AG04449 (cell line): ENCODE results near the gene SRPRA.

Experiments
- CTCF ChIA-PET: fragments of 350-600 bp; formaldehyde crosslinking; extraction: SDS; loops from one replicate; lab custom pipeline; 2021; ENCODE audit warnings: antibody characterized with exemption; lab: Yijun Ruan, JAX
- POLR2A ChIA-PET: fragments of 400-600, 350-600 bp; formaldehyde crosslinking; extraction: SDS; loops from one replicate; lab custom pipeline; 2020; ENCODE audit warnings: antibody characterized with exemption, inconsistent platforms; lab: Yijun Ruan, JAX
- DNase-seq: peaks from one replicate; pipeline ENCODE4 v3.0.0-alpha.2; 2010; ENCODE audit warnings: low read depth, low spot score
- H3K4me3 ChIP-seq: 2 replicates; pipeline ENCODE4 v1.5.1; 2011; ENCODE audit warnings: low read depth, mild to moderate bottlenecking, control low read depth, low read length
- CTCF ChIP-seq: IDR thresholded peaks from one replicate; pipeline ENCODE4 v1.5.1; 2011; ENCODE audit warnings: mild to moderate bottlenecking, moderate library complexity, low read length, control low read depth, inconsistent platforms; ENCODE audit not compliant: insufficient read depth; ENCODE audit errors: missing control alignments

Gene SRPRA

GRCh38 chr11:126268708-126269579 lies at the start of gene SRPRA, which contains the start of gene FOXRED1:
SRPRA (minus strand) TSS chr11:126268895; CDS start chr11:126268804, 91 bp downstream.
FOXRED1 (plus strand) TSS chr11:126269154; CDS start chr11:126269207, 53 bp downstream.
- ChIA-PET POLR2A (interaction anchor here (1.3 kb wide), 1 partner anchor 13 kb away, joined by 5 read pairs; no protein-coding TSS in a partner anchor), CTCF (interaction anchor here (0.9 to 1.0 kb wide), 2 partner anchors 12 to 13 kb away, joined by 3 read pairs; no protein-coding TSS in a partner anchor)

GRCh38 chr11:126317756-126318573 lies 49.3 kb upstream of the SRPRA start:
- no peak for TF ChIP-seq CTCF
- ChIA-PET CTCF (interaction anchor here (1.0 to 2.8 kb wide), 7 partner anchors 8 to 169 kb away, joined by 3 to 33 read pairs (median 5); partner anchors contain the start of gene DCPS), POLR2A (interaction anchor here (0.5 to 2.8 kb wide), 11 partner anchors 7 to 163 kb away, joined by 3 to 16 read pairs (median 4); partner anchors contain the start of genes DCPS and ST3GAL4)
- peak; percentile 53 for DNase-seq
- peak overlapping the region; percentile 47 for H3K4me3 ChIP-seq

More at GRCh38 chr11:126268708-126269579, at the start of gene SRPRA, which contains the start of gene FOXRED1:
- peak within 1 kb of the TSS; percentile 98 for H3K4me3 ChIP-seq
- no peak for TF ChIP-seq CTCF
- peak; percentile 89 for DNase-seq

- no peak overlapping the region for H3K4me3 ChIP-seq
- ChIA-PET CTCF (interaction anchor here (2.8 kb wide), 1 partner anchor 163 kb away, joined by 20 read pairs; no protein-coding TSS in a partner anchor), POLR2A (interaction anchor here (0.5 to 2.8 kb wide), 7 partner anchors 13 to 115 kb away, joined by 3 to 16 read pairs (median 10); partner anchors contain the start of genes DCPS and ST3GAL4)
- DNase-seq: no peak
- TF ChIP-seq CTCF: no peak
Measured at GRCh38 chr11:126317432-126317755, 48.7 kb upstream of the SRPRA start.

- CTCF ChIA-PET: interaction anchor here (2.0 to 3.5 kb wide), 2 partner anchors 9 to 167 kb away, joined by 7 to 36 read pairs; partner anchors contain the start of gene DCPS
Measured at GRCh38 chr11:126313826-126314225, 45.1 kb upstream of the SRPRA start.

GRCh38 chr11:126312961-126313360 lies 44.3 kb upstream of the SRPRA start:
- H3K4me3 ChIP-seq: no peak overlapping the region

More at GRCh38 chr11:126313826-126314225, 45.1 kb upstream of the SRPRA start:
- POLR2A ChIA-PET: no interaction called here
- no peak overlapping the region for H3K4me3 ChIP-seq
- DNase-seq: no peak
- no peak for TF ChIP-seq CTCF

More at GRCh38 chr11:126312961-126313360, 44.3 kb upstream of the SRPRA start:
- ChIA-PET CTCF (interaction anchor here (0.6 to 10.0 kb wide), 8 partner anchors 8 to 170 kb away, joined by 3 to 260 read pairs (median 8); no protein-coding TSS in a partner anchor), POLR2A (no interaction called here)
- no peak for TF ChIP-seq CTCF
- DNase-seq: no peak
